K562 (cell line): ENCODE measurements around the gene PROP1. TPM values are rescaled to one million over a fixed set of nuclear protein-coding genes. Genes with fewer than 3 reads are reported as not detected.

Source experiments
- ATAC-seq: fragments of 200-7000 bp; cut with Tn5 transposase; 3 replicates; pipeline ENCODE4 v1.9.1; 2020; ENCODE audit warnings: moderate library complexity
- BruUV-seq: library from RNA; stranded (reverse); fragments of 400-500 nt; replicated peaks from 2 replicates; lab custom pipeline; 2021; lab: Mats Ljungman, UMichigan
- CTCF ChIA-PET: fragments of 300-600 bp; formaldehyde crosslinking; extraction: SDS; loops from one replicate; lab custom pipeline; 2021; ENCODE audit warnings: low intra/inter-chr PET ratio; lab: Yijun Ruan, JAX
- POLR2A ChIA-PET: fragments of 300-600, 350-650 bp; sonication (Branson Sonifier 250); formaldehyde crosslinking; extraction: SDS; loops from one replicate; lab custom pipeline; 2021; ENCODE audit warnings: antibody characterized with exemption, inconsistent platforms; lab: Yijun Ruan, JAX
- DNase-seq, 4 experiments: peaks; one replicate each; pipeline versions ENCODE4 v3.0.0 to v3.0.0-alpha.2; 2011 to 2018; ENCODE audit warnings: low spot score in 3 of 4, mixed read lengths in 3 of 4; ENCODE audit errors: extremely low read depth in 1 of 4
- FAIRE-seq: peaks from 2 replicates; lab custom pipeline; 2011; peaks lifted over from hg19 to GRCh38; lab: Jason Lieb, UNC
- H2AFZ ChIP-seq: 2 replicates; pipeline ENCODE4 v1.6.0; 2011; ENCODE audit warnings: low read depth, low read length, control low read depth, inconsistent platforms
- H3K27ac ChIP-seq: fragments of 200-600 bp; 3 replicates; pipeline ENCODE4 v1.8.0; 2011; ENCODE audit warnings: low read depth, mild to moderate bottlenecking, control low read depth, inconsistent platforms, low read length, moderate library complexity, mixed read lengths; ENCODE audit errors: extremely low read depth
- H3K27me3 ChIP-seq, 2 experiments: fragments of 300-600 bp in 1 of 2; 2 replicates in 1 of 2; 3 replicates in 1 of 2; pipeline versions ENCODE4 v1.6.0 to v1.8.0; 2011; ENCODE audit warnings: inconsistent platforms in 2 of 2, low read length in 2 of 2, mild to moderate bottlenecking in 1 of 2, mixed read lengths in 1 of 2, moderate library complexity in 1 of 2; ENCODE audit not compliant: control insufficient read depth in 2 of 2, insufficient read depth in 2 of 2
- H3K36me3 ChIP-seq: fragments of 300-600 bp; 3 replicates; pipeline ENCODE4 v1.8.0; 2011; ENCODE audit warnings: mild to moderate bottlenecking, low read length, inconsistent platforms; ENCODE audit not compliant: control insufficient read depth, insufficient read depth
- H3K4me1 ChIP-seq, 2 experiments: fragments of 200-600 bp in 1 of 2; replicated peaks in 1 of 2; 2 replicates in 1 of 2; 3 replicates in 1 of 2; pipeline versions ENCODE4 v1.5.1 to v1.8.0; 2011; ENCODE audit warnings: inconsistent platforms in 2 of 2, low read length in 2 of 2, mild to moderate bottlenecking in 1 of 2, mixed read lengths in 1 of 2, moderate library complexity in 1 of 2; ENCODE audit not compliant: control insufficient read depth in 2 of 2, insufficient read depth in 2 of 2
- H3K4me2 ChIP-seq: 2 replicates; pipeline ENCODE4 v1.6.1; 2011; ENCODE audit warnings: low read length, control low read depth, inconsistent platforms, mixed read lengths; ENCODE audit not compliant: insufficient read depth
- H3K4me3 ChIP-seq: fragments of 200-600 bp; sonication (generic), shearing (Covaris generic); 2 replicates; pipeline ENCODE4 v1.5.1; 2016; ENCODE audit warnings: control low read depth, inconsistent platforms
- H3K79me2 ChIP-seq: fragments of 200-600 bp; 3 replicates; pipeline ENCODE4 v1.8.0; 2011; ENCODE audit warnings: low read length, inconsistent platforms; ENCODE audit not compliant: control insufficient read depth, insufficient read depth
- H3K9ac ChIP-seq, 2 experiments: 2 replicates each; pipeline versions ENCODE4 v1.6.0 to v1.6.1; 2011; ENCODE audit warnings: low read depth in 2 of 2, low read length in 2 of 2, control low read depth in 1 of 2, inconsistent platforms in 1 of 2, mild to moderate bottlenecking in 1 of 2, mixed read lengths in 1 of 2; ENCODE audit not compliant: insufficient read depth in 1 of 2
- H3K9me1 ChIP-seq: one replicate; pipeline ENCODE4 v1.6.0; 2011; ENCODE audit warnings: inconsistent platforms, mild to moderate bottlenecking, low read length, moderate library complexity; ENCODE audit not compliant: control insufficient read depth, insufficient read depth
- H3K9me3 ChIP-seq: replicated peaks from 2 replicates; pipeline ENCODE4 v1.5.1; 2011; ENCODE audit warnings: low read depth, low read length, inconsistent platforms; ENCODE audit not compliant: control insufficient read depth, insufficient read depth
- H4K20me1 ChIP-seq: replicated peaks from 2 replicates; pipeline ENCODE4 v1.6.1; 2011; ENCODE audit warnings: low read length, inconsistent platforms, mixed read lengths; ENCODE audit not compliant: control insufficient read depth, insufficient read depth
- BDP1 ChIP-seq: IDR thresholded peaks from 3 replicates; pipeline ENCODE4 v1.6.1; 2011; ENCODE audit not compliant: insufficient read length, insufficient read depth
- ESRRA ChIP-seq: fragments of 450-650 bp; IDR thresholded peaks from 2 replicates; pipeline ENCODE4 v1.6.1; 2014; ENCODE audit warnings: low read depth, mild to moderate bottlenecking, moderate library complexity, borderline replicate concordance
- EZH2 ChIP-seq: IDR thresholded peaks from 2 replicates; pipeline ENCODE4 v1.6.1; 2012; ENCODE audit warnings: low read depth, mild to moderate bottlenecking, inconsistent platforms, low read length, borderline replicate concordance
- MIER1 ChIP-seq: fragments of 450-650 bp; IDR thresholded peaks from 2 replicates; pipeline ENCODE4 v1.6.1; 2016; ENCODE audit warnings: antibody characterized with exemption, mild to moderate bottlenecking, low read depth
- POLR2AphosphoS2 ChIP-seq: IDR thresholded peaks from 2 replicates; pipeline ENCODE4 v1.6.1; 2012; ENCODE audit warnings: low read length, improper control_type of control experiment
- PTRF ChIP-seq: fragments of 450-650 bp; IDR thresholded peaks from 2 replicates; pipeline ENCODE4 v1.6.1; 2016; ENCODE audit warnings: mild to moderate bottlenecking, missing genetic modification characterization, missing compliant biosample characterization
- ZBED1 ChIP-seq: IDR thresholded peaks from 2 replicates; pipeline ENCODE4 v1.6.1; 2014
- ZNF384 ChIP-seq: IDR thresholded peaks from 2 replicates; pipeline ENCODE4 v1.6.1; 2012; ENCODE audit warnings: low read depth, low read length, improper control_type of control experiment
- ZNF707 ChIP-seq: fragments of 250-450 bp; sonication (Bioruptor Pico); conservative IDR thresholded peaks from 2 replicates; pipeline ENCODE4 v1.8.0; 2022; ENCODE audit warnings: inconsistent platforms, mild to moderate bottlenecking, moderate library complexity
- ZNF717 ChIP-seq: fragments of 250-450 bp; sonication (Bioruptor Pico); IDR thresholded peaks from 2 replicates; pipeline ENCODE4 v1.5.0; 2021
- WGBS: fragments of 100-300 bp; shearing (Covaris generic); methylation state at CpG from one replicate; pipeline ENCODE4 v1.1.6; 2016; ENCODE audit warnings: low coverage, mixed read lengths; ENCODE audit not compliant: insufficient coverage; ENCODE audit errors: missing lambda C conversion rate; 5-methylcytosine and 5-hydroxymethylcytosine counted together
- in situ Hi-C: fragments of 300-500 bp; cut with MboI; formaldehyde crosslinking; loops from 4 replicates; pipeline ENCODE4 v1.15.0; 2018; ENCODE audit warnings: inconsistent platforms, mixed read lengths
- intact Hi-C: fragments of 100-400 bp; cut with micrococcal nuclease; formaldehyde crosslinking; loops from 2 replicates; pipeline ENCODE4 v1.14.2; 2022
- polyA plus RNA-seq, 8 experiments: library from polyadenylated mRNA; depleted of rRNA in 4 of 8; stranded (reverse) in 5 of 8; unstranded in 3 of 8; fragments of >200 nt; fragmentation: Nextera tagmentation in 2 of 8; fragmentation: Illumina TruSeq in 1 of 8; extraction: Ambion mirVana in 2 of 8; extraction: Trizol in 1 of 8; gene quantifications; 2 replicates each; pipeline versions ENCODE4 v1.2.1 to v1.2.3, GENCODE V29; 2011 to 2014; ENCODE audit warnings: inconsistent platforms in 1 of 8, missing spikeins in 1 of 8
- total RNA-seq, 7 experiments: library from RNA; depleted of rRNA in 6 of 7; stranded (reverse); fragments of >200 nt in 6 of 7; fragmentation: Illumina TruSeq in 2 of 7; extraction: Trizol in 2 of 7; gene quantifications; 2 replicates each; pipeline versions ENCODE4 v1.2.1 to v1.2.3, GENCODE V29; 2011 to 2021; ENCODE audit warnings: low replicate concordance in 1 of 7
- TF ChIP-seq, protein P1 (sequence below): sonication (generic); formaldehyde crosslinking; IDR thresholded peaks from 2 replicates; pipeline ENCODE4 v1.8.0; 2022; ENCODE audit warnings: mild to moderate bottlenecking, missing genetic modification reagents

PROP1 gene
- total and polyA plus RNA-seq, 9 of the 15 experiments (the other 6 are each of a cell fraction or from before 2014, with no cell fraction given) = not detected

DNA sequence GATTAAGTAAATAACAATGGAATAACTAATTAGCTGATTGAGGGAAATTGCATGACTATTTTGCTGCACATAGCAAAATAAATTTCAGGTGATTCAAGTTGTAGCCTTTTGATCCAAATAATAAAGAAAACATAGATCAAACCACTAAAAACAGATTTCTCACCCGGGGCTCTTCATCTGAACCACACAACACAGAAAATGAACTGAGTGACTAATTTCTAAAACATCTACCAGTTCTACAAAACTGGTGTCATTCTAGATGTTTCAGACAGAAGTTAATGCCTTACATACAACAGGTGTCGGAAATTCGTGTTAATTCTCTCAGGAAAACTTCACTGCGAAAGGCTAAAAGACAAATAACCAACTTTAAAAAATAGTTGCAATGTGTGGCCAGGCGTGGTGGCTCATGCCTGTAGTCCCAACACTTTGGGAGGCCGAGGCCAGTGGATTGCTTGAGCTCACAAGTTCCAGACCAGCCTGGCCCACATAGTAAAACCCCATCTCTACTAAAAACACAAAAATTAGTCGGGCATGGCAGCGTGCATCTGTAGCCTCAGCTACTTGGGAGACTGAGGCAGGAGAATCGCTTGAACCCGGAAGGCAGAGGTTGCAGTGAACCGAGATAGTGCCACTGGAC is 6.9 kb downstream of the PROP1 start:
- FAIRE-seq = peak; percentile 26
- Histone ChIP-seq H3K27me3 (peaks cover 18 to 53% of the 10 kb centered on the region in 2 experiments), H3K36me3 (no peaks in the 10 kb centered on the region), H3K9me1 (no peaks in the 10 kb centered on the region), H3K4me3 (no peak overlapping the region), H3K79me2 (no peaks in the 10 kb centered on the region), H3K9ac (no peak overlapping the region), H3K4me2 (no peak overlapping the region), H3K4me1 (peaks cover 0 to 7% of the 10 kb centered on the region in 2 experiments; a peak in 1 of 5 replicates), H2AFZ (no peak overlapping the region), H3K9me3 (no peaks in the 10 kb centered on the region), H4K20me1 (no peaks in the 10 kb centered on the region), H3K27ac (no peak overlapping the region)
- no peak for TF ChIP-seq MIER1
- no peak for TF ChIP-seq ZNF707 (CRISPR knock-in tag)
- no peak for TF ChIP-seq PTRF (tag)
- no peak for TF ChIP-seq BDP1
- no peak for TF ChIP-seq ZNF717
- no peak for TF ChIP-seq ESRRA
- no peak for TF ChIP-seq EZH2
- TF ChIP-seq POLR2AphosphoS2 = no peak
- TF ChIP-seq ZNF384 = no peak
- TF ChIP-seq ZBED1 = no peak
- TF ChIP-seq, protein P1, sequence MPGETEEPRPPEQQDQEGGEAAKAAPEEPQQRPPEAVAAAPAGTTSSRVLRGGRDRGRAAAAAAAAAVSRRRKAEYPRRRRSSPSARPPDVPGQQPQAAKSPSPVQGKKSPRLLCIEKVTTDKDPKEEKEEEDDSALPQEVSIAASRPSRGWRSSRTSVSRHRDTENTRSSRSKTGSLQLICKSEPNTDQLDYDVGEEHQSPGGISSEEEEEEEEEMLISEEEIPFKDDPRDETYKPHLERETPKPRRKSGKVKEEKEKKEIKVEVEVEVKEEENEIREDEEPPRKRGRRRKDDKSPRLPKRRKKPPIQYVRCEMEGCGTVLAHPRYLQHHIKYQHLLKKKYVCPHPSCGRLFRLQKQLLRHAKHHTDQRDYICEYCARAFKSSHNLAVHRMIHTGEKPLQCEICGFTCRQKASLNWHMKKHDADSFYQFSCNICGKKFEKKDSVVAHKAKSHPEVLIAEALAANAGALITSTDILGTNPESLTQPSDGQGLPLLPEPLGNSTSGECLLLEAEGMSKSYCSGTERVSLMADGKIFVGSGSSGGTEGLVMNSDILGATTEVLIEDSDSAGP (CRISPR knock-in tag) = no peak
- CTCF ChIA-PET = no interaction called here
- WGBS = 0% methylated on average over 11 of the region's 11 CpGs
- in situ Hi-C loops (loop anchor here (25.0 kb wide), 1 partner anchor 227 kb away; no protein-coding TSS in a partner anchor), intact Hi-C loops (no loop called here)
- no peak for ATAC-seq
- DNase-seq = no peak
- BruUV-seq = no TSS peak
- POLR2A ChIA-PET = no interaction called here
